ENCODE measurements around the gene BTLA.
"Not testable (repeated sequence)": the region's sequence is repeated elsewhere in the genome, so short reads cannot be mapped to it uniquely, and the experiment has no call there.

Gene BTLA

GRCh38 chr3:112489674-112490479, 9.4 kb downstream of the BTLA start:
- DNase-seq: no peak

DNA sequence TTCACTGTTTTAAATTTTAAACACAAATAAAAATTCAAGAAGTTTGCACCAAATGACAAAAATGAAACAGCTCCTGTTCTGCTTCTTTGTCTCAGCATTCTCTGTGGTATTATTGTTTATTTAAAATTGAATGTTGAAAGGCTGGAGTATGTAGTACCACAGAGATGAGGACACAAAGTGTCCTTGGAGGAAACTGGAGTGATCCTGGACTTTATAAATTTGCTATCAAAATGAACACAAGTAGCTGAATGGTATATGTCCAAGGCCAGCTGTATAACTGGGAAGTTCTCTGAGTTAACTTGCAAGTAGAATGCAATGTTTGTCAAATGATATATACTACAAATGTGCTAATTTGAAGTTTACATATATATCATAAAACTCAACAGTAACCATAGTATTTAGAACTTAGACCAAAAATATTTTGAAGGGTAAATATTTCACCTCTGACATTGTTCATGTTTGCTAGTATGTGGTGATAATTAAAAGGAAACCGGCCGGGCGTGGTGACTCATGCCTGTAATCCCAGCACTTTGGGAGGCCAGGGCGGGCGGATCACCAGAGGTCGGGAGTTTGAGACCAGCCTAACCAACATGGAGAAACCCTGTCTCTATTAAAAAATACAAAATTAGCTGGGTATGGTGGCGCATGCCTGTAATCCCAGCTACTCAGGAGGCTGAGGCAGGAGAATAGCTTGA, 12.3 kb downstream of the BTLA start:
- no peak for DNase-seq

DNA sequence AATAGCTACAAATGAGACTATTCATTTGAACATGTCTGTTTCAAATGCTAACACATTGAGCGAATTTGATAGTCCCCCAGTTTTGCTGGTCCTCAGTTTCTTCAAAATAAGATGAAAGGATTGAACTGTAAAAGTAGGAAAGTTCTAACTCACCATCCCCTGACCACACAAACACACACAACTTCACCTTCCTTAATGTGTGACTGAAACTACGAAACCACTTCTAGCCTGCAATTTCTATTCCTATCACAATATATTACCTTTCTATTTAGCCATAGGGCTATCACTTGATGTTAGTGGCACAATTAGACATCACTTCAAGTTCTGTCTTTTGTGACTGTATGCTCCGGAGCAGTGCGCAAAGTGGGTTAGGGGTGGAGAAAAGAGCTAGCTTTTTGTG, 14.9 kb downstream of the BTLA start:
- DNase-seq: no peak

- no peak for DNase-seq
Measured at GRCh38 chr3:112482675-112483074, 16.6 kb downstream of the BTLA start.

DNA sequence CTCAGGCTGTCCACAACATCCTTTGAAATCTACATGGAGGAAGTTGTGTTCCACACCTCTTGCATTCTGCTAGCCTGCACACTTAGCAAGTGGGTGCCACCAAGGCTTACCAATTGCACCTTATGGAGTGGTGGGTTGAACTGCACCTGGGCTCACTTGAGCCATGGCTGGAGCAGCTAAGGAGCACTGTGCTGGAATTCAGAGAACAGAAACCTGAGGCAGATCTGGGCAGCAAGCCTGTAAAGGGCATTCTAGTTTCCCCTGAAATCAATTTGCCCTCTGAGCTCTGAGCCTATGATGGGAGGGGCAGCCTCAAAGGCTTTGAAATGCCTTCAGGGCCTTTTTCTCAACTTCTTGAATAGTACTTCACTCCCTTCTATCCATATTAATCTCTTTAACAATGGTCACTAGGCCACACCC, 18.0 kb downstream of the BTLA start:
- no peak for DNase-seq

DNA sequence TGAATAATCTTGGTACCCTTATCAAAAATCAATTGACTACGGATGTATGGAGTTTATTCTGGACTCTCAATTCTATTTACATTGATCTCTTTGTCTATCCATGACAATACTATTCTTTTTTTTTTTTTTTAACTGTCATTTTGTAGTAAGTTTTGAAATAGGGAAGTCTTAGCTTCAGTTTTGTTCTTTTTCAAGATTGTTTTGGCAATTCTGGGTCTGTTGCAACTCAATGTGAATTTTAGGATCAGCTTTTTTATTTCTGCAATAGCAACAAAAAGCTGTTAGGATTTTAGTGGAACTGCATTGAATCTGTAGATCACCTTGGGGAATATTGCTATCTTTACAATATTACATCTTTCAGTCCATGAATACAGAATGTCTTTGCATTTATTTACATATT, 21.4 kb downstream of the BTLA start:
- no peak for DNase-seq

GRCh38 chr3:112476346-112476745, 22.9 kb downstream of the BTLA start:
- no peak for DNase-seq

GRCh38 chr3:112474796-112475195, 24.5 kb downstream of the BTLA start:
- no peak for DNase-seq

DNA sequence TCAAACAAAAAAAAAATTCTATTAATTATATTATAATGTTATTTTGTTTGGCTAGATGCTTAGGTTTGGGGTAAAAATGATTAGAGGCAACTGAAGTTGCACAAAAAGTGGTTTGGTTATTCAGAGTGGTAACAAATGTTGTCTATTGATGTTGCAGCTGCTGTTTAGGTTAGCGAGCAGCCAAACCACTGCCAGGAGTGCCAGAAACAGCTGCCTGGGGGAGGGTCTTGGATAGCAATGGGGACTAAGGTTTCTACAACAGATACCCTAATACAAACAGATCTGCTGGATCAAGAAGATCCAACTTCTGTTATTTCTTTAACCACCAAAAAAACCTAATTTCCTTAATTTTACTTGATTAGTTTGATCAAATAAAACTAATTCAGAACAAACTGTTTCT, 26.6 kb downstream of the BTLA start:
- DNase-seq: no peak

DNA sequence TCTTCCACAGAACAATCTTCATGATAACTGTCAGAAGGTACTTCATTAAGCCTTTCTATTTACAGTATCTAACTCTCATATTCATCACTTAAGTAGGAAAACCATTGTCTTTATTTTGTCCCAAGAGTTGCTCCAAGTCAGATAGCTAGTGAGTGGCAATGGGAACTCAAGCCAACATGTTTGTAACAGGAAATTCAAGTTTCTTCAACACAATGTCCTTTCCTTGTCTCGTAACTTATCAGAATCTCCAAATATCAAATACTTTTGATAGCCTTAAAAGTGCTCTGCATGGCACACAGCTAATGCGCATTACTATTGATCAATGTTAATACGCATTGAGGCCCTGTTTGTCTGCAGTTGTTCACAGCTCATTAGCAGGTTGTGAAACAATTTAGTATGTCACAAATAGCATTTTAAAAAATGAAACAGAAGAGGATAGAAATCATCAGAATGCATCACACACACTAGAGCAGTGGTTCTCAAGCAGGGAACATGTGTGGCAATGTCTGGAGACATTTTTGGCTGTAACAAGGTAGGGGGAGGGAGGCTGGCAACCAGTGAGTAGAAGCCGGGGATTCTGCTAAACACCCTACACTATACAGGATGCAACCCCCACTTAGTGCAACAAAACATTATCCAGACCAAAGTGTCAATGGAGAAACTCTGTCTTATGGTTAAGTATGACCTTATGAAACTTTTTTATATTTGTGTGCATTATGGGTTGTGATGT, 27.5 kb downstream of the BTLA start:
- DNase-seq: no peak

DNA sequence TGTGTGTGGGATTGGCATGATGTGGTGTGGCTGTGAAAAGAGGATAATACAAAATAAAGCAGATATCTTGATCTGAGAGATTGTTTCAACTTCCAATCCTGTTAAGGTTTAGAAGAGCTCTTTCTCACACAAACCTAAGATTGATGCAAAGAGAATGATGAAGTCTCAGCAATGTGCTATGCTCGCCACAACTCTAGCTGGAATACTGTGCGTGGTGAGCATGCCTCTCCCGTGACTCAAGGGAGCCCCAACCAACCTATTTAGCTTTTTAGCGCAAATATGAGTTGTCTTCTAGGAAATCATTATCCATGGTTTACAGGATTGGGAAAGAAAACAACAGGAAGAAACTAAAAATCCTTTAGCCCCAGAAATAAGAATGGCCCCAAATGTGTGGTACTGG, 28.5 kb downstream of the BTLA start:
- no peak for DNase-seq

DNA sequence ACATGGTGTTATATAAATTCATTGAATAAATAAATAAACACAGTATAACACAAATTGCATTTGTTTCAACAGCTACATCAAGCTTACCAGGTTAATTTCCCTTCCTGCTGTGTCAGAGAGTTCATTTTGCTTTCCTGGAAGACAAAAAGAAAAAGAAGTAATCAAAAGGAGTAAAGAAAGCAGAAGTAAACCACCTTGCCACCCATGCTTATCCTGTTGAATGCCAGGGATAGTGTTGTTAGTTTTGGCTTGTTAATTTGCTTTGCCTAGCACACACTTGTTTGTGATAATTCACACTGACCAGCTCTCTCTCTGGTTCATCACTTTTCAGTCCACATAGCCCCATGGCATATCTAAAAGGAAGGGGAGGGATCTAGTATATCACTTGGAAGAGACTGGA, 29.6 kb downstream of the BTLA start:
- DNase-seq: no peak

DNA sequence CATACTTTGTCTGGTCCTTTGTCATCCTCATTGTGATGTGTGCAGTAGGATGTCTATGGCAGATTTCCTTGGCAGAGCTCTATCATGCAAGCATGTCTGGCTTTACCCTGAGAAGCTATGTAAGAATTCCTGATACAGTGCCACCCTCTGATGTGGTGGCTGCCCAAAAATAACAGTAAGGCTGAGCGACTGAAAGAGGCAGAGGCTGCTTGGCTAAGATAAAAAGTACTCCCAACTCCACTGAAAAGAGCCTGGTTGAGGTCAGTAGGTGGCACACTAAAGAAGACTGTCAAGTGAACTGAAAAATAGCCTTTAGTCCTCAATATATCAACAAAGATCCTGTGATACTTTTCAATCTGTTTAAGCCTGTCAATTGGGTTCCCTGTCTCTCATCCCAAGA, 31.7 kb downstream of the BTLA start:
- no peak for DNase-seq

- no peak for DNase-seq
Measured at GRCh38 chr3:112466020-112466419, 33.3 kb downstream of the BTLA start.

DNA sequence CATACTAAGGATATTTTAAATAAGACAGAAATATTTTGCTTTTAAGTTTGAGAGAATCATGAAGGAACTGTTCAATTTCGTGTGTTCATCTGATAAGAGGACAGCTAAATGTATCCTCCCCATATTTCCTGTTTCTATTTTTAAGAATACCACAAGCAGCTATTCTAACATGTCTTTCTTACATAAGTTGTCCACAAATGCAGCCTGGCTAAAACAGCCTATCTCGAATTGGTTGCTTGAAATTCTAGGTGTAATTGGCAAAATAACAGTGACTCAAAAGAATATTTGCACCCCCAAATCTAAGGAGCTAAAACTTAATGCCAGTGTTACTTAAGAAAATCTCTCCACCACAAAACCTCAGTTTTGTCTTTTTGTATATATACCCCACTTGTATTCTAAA, 35.0 kb downstream of the BTLA start:
- DNase-seq: no peak

GRCh38 chr3:112463250-112463649, 36.0 kb downstream of the BTLA start:
- DNase-seq: no peak

DNA sequence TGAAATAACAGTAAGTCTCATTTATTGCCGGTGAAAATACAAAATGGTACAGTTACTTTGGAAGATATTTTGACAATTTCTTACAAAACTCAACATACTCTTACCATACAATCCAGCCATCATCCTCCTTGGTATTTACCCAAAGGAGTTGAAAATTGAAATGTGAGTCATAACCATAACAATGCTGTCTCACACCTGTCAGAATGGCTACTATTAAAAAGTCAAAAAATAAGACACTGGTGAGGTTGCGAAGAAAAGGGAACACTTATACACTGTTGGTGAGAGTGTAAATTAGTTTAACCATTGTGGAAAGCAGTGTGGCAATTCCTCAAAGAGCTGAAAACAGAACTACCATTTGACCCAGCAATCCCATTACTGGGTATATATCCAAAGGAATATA, 37.5 kb downstream of the BTLA start:
- DNase-seq: not testable (repeated sequence)

GRCh38 chr3:112460519-112461195, 38.6 kb downstream of the BTLA start:
- DNase-seq: no peak

DNA sequence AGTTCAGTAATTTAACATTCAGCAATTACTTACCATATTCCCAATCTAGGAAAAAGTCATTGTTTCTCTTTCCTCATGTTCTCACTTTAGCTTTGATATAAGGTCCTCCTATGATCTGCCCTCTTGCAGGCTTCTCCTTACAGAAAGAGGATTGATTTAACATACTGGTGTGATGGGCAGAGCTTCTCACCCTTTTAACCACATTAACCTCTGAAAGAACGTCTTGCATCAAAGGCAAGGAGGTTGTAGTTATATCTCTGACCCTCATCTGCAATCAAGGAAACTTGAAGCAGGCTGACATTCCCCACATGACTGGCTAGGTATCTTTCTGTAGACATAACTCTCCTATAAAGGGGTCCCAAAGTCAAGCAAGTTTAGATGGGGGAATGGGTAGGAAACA, 39.5 kb downstream of the BTLA start:
- DNase-seq: no peak

DNA sequence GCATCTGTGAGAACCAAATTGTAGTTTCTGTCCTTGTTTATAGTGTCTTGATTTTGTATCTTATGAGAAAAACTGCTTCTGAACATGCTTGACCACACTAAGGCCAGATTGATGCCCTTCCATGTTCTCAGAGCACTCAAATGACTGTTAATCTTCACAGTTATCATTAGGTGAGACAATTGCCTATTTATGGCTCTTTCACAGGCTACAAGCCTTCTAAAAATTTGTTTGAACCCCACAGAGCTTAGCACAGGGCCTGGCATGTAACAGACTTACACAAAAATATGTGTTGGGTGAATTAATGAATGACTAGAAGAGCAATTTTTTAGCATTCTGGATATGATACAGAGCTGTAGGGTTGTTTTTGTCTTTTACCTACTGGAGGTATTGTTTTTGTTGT, 43.1 kb downstream of the BTLA start:
- DNase-seq: no peak

DNA sequence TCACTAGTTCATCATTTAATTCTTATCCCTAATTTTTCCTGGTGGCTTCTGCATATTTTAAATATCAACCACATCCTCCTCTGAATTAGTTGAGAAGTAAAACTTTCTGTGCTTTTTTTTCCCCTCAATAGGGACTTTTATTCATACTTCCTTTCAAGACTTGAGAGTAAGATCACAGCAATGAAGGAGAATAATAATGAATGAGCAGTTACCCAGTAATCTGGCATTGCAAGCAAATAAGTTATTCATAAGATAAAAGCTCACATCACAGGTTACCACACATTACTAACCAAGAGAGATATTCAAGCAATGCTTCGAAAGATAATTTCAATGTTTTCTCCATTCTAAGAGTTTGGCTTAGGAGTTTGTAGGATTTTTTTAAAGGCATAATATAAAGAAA, 50.3 kb downstream of the BTLA start:
- DNase-seq: no peak

DNA sequence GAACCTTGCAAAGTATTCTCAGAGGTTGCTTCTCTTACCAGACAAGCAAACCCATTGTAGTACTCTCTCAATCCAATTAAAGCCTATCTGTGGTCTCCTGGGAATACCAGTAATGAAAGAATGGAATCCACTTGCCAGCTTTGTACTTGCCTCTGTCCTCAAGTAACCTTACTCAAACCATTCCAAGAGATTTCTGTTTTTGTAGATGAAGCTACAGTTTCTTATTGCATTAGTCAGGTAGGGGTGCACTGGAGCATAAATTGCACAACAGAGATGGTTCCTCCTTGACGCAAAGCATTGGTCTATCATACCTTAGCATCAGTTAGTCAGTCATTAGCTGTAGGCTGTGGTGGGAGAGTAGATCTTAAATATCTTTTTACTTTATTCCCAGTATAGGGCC, 52.9 kb downstream of the BTLA start:
- DNase-seq: no peak

DNA sequence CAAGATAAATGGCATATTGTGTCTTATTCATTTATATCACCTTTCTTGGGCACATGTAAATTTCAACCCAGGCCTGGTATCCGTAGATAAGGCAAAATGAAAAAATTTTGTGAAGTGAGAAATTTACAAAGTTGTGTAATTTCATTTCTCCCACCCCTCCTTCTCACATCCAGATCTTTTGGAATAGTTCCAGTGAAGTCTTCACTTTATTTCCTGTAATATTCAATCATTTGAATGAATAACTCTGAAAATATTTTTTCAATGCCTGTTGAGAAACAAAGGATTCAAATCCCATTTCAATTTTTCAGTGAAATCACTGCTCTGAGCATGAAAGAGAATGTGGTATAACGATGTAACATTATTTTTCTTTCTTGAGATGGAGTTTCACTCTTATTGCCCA, 53.4 kb downstream of the BTLA start:
- DNase-seq: no peak

All from COR-L47 (cell line).